Adrenal gland (tissue), 12 donors: ENCODE data around the gene APAF1. TPM values are rescaled to one million over a fixed set of nuclear protein-coding genes. Genes with fewer than 3 reads are reported as not detected.
"Not testable (repeated sequence)": the region's sequence is repeated elsewhere in the genome, so short reads cannot be mapped to it uniquely, and the experiment has no call there.

ENCODE experiments used
- DNase-seq, 7 donors: peaks; one replicate each; pipeline ENCODE4 v3.0.0-alpha.2; 2019 to 2020
- H3K27ac ChIP-seq, 5 donors: fragments of 200-600 bp; sonication (generic) in 4 of 5; 1 replicate in 3 of 5; 2 replicates in 2 of 5; pipeline versions ENCODE4 v1.5.1 to v1.8.0; 2016 to 2020; ENCODE audit warnings: mild to moderate bottlenecking in 1 of 5
- H3K27me3 ChIP-seq: fragments of 200-600 bp; 2 replicates; pipeline ENCODE4 v1.8.0; 2021
- H3K36me3 ChIP-seq, 2 donors: fragments of 200-600 bp; replicated peaks in 1 of 2; 1 replicate in 1 of 2; 2 replicates in 1 of 2; pipeline versions ENCODE4 v1.5.1 to v1.8.0; 2018 to 2022
- H3K4me1 ChIP-seq, 2 donors: fragments of 200-600 bp; replicated peaks in 1 of 2; 1 replicate in 1 of 2; 2 replicates in 1 of 2; pipeline versions ENCODE4 v1.5.1 to v1.8.0; 2018 to 2021
- H3K4me3 ChIP-seq, 4 donors: fragments of 200-600 bp; sonication (generic) in 3 of 4; one replicate each; pipeline ENCODE4 v1.5.1; 2016 to 2018
- H3K9me3 ChIP-seq, 3 donors: fragments of 200-600 bp; sonication (generic) in 1 of 3; replicated peaks in 1 of 3; 1 replicate in 2 of 3; 2 replicates in 1 of 3; pipeline versions ENCODE4 v1.5.1 to v1.8.0; 2016 to 2021
- POLR2A ChIP-seq, 2 donors: fragments of 450-650 bp; IDR thresholded peaks; one replicate each; pipeline ENCODE4 v1.6.1; 2017; ENCODE audit warnings: antibody characterized with exemption in 2 of 2, mild to moderate bottlenecking in 2 of 2, moderate library complexity in 1 of 2
- WGBS, 4 donors: extraction: QIAGEN DNeasy Blood & Tissue Kit in 2 of 4; methylation state at CpG; one replicate each; pipeline versions ENCODE4 v1.1.5 to v1.1.7; 2013 to 2017; 5-methylcytosine and 5-hydroxymethylcytosine counted together
- intact Hi-C, 2 donors: fragments of 100-400 bp; cut with DNase I; formaldehyde crosslinking; loops; one replicate each; pipeline versions ENCODE4 v1.14.1 to v1.15.0; 2022 to 2023
- polyA plus RNA-seq, 3 donors: library from polyadenylated mRNA; stranded (reverse); fragments of 200-250 nt in 2 of 3; fragments of 350-450 nt in 1 of 3; fragmentation: Illumina TruSeq in 1 of 3; extraction: RNeasy Lipid Tissue Mini Kit (QIAGEN cat#74804) in 1 of 3; gene quantifications; one replicate each; pipeline ENCODE4 v1.2.3, GENCODE V29; 2013 to 2014
- total RNA-seq, 9 donors: library from RNA; depleted of rRNA in 4 of 9; stranded (reverse); fragments of >200 nt in 4 of 9; fragments of 120-200 nt in 1 of 9; fragmentation: NEBNext Ultra II Directional in 1 of 9; extraction: Animal tissue kit (Norgen Biotek cat#: 25700) in 1 of 9; gene quantifications; one replicate each; pipeline versions ENCODE4 v1.1.0 to v1.2.4, GENCODE V29; 2013 to 2023
- TF ChIP-seq, protein P1 (sequence below), 6 experiments: fragments of 450-650 bp in 4 of 6; fragments of 200-600 bp in 2 of 6; sonication (generic) in 1 of 6; IDR thresholded peaks; 1 replicate in 5 of 6; 2 replicates in 1 of 6; pipeline versions ENCODE4 v1.5.1 to v1.8.0; 2016 to 2021; ENCODE audit warnings: antibody characterized with exemption in 6 of 6, mild to moderate bottlenecking in 2 of 6, moderate library complexity in 1 of 6
- donor health status: healthy with polysubstance abuse.
- donor health status: Bipolar disorder and iron deficiency.
- donor health status: DM: yes; HTN: yes; CAD: no.
- donor health status: DM: no; HTN: no; CAD: no.
- donor health status: DM: no; HTN: no; CAD: no.
- donor health status: DM: yes; HTN: yes; CAD: no.

The APAF1 gene
- total and polyA plus RNA-seq, 12 donors: 2.8 to 16.5 (median 7.4) TPM

DNA sequence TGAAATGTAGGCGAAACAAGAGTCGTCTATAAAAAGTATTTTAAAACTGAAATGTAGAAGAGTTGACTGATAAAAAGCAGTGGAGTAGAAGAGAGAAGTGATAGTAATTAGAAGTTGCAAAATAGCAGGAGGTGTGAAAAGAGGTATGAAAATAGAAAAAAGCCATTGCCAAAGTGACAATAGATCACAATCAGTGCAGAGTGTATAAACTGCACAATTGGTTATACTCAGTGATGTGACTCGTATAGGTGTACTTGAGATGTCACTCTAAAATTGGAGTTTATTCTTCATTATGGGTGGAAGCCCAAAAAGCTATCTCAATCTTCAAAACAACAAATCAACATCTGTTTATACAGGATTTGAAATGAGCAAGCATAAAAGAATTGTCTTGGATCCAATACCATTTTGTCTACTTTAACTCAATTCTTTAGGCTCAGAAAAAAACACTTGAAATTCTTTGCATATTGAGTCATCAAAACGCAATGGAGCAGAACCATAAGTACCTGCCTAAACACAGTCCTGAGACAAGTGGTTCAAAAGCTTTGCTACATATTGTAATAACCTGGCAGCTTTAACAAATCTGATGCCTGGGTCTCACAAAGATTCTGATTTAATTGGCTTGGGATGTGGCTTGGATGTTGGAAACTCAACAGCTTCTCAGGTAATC, 9.3 kb upstream of the APAF1 start:
- 69 to 83% (median 77%) methylated on average over 4 of the region's 4 CpGs for WGBS, 4 donors
- DNase-seq: no peak

DNA sequence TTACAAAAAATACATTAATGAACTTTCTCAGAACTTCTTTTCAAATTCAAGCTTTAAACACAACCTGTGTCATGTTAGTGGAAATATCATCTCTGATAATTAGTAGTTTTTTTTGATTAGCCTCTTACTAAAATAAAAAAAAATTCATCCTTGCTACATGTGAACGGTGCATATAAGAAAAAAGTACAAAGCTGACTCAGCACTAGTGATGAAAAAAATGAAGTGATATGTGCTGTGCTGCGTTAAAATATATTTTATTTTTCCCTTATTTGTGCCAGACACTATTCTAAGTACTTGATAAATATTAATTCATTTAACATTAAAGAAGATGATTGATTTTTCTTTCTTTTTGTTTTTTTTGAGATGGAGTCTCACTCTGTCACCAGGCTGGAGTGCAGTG, 8.0 kb upstream of the APAF1 start:
- intact Hi-C loops: no loop called here
- no peaks in the 10 kb centered on the region for H3K36me3 ChIP-seq
- H3K27ac ChIP-seq: no peak overlapping the region
- no peak overlapping the region for H3K4me3 ChIP-seq
- no peak for TF ChIP-seq POLR2A (IDR thresholded peaks at IDR 0.05)
- no peaks in the 10 kb centered on the region for H3K4me1 ChIP-seq
- DNase-seq: no peak
- no peaks in the 10 kb centered on the region for H3K9me3 ChIP-seq
- no peaks in the 10 kb centered on the region for H3K27me3 ChIP-seq
- 68 to 83% (median 77%) methylated on average over 2 of the region's 2 CpGs for WGBS, 4 donors

More for the DNA sequence above, 9.3 kb upstream of the APAF1 start:
- Histone ChIP-seq H3K9me3 (no peaks in the 10 kb centered on the region), H3K27me3 (no peaks in the 10 kb centered on the region), H3K27ac (no peak overlapping the region), H3K4me3 (no peak overlapping the region), H3K36me3 (no peaks in the 10 kb centered on the region), H3K4me1 (no peaks in the 10 kb centered on the region)
- TF ChIP-seq, protein P1, sequence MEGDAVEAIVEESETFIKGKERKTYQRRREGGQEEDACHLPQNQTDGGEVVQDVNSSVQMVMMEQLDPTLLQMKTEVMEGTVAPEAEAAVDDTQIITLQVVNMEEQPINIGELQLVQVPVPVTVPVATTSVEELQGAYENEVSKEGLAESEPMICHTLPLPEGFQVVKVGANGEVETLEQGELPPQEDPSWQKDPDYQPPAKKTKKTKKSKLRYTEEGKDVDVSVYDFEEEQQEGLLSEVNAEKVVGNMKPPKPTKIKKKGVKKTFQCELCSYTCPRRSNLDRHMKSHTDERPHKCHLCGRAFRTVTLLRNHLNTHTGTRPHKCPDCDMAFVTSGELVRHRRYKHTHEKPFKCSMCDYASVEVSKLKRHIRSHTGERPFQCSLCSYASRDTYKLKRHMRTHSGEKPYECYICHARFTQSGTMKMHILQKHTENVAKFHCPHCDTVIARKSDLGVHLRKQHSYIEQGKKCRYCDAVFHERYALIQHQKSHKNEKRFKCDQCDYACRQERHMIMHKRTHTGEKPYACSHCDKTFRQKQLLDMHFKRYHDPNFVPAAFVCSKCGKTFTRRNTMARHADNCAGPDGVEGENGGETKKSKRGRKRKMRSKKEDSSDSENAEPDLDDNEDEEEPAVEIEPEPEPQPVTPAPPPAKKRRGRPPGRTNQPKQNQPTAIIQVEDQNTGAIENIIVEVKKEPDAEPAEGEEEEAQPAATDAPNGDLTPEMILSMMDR (IDR thresholded peaks at IDR 0.05): no peak
- TF ChIP-seq POLR2A (IDR thresholded peaks at IDR 0.05): no peak
- intact Hi-C loops: no loop called here

DNA sequence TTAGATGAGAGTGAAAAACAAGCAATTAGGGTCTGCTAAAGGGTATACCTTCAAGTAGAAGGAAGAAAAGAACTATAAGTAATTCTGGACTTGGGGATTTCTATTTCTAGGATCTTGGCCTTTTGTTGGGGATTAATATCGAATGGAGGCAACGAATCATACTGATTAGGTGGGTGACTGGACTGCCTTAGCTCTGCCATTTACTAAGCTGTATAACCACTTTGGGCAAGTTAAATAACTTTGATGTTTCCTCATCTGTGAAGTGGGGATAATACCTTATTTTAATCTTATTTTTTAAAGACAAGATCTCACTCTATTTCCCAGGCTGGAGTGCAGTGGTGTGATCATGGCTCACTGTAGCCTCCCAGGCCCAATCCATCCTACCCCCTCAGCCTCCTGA, 7.1 kb upstream of the APAF1 start:
- Histone ChIP-seq H3K27me3 (no peaks in the 10 kb centered on the region), H3K27ac (no peak overlapping the region), H3K4me1 (peaks cover 0 to under 1% of the 10 kb centered on the region in 2 donors), H3K36me3 (no peaks in the 10 kb centered on the region), H3K4me3 (no peak overlapping the region), H3K9me3 (no peaks in the 10 kb centered on the region)
- no peak for DNase-seq
- WGBS, 4 donors: 87 to 98% (median 93%) methylated on average over 2 of the region's 2 CpGs
- TF ChIP-seq, protein P1 (IDR thresholded peaks at IDR 0.05): no peak
- TF ChIP-seq POLR2A (IDR thresholded peaks at IDR 0.05): no peak
- intact Hi-C loops: no loop called here

- no peaks in the 10 kb centered on the region for H3K9me3 ChIP-seq
- no peak for DNase-seq
- H3K4me1 ChIP-seq: peaks cover 0 to 10% of the 10 kb centered on the region in 2 donors
- no peak overlapping the region for H3K27ac ChIP-seq
- intact Hi-C loops: no loop called here
- TF ChIP-seq POLR2A (IDR thresholded peaks at IDR 0.05): no peak
- TF ChIP-seq, protein P1 (IDR thresholded peaks at IDR 0.05): no peak
- WGBS, 4 donors: 79 to 90% (median 81%) methylated on average over 3 of the region's 3 CpGs
- no peaks in the 10 kb centered on the region for H3K36me3 ChIP-seq
- H3K4me3 ChIP-seq: no peak overlapping the region
- no peaks in the 10 kb centered on the region for H3K27me3 ChIP-seq
These were observed 5.6 kb upstream of the APAF1 start for GRCh38 chr12:98639491-98639890.

GRCh38 chr12:98642801-98643200, 2.3 kb upstream of the APAF1 start:
- not testable (repeated sequence) for H3K27ac ChIP-seq, DNase-seq, H3K27me3 ChIP-seq, H3K36me3 ChIP-seq, H3K9me3 ChIP-seq, H3K4me3 ChIP-seq
- intact Hi-C loops: loop anchor here (10.0 kb wide), 1 partner anchor 48 kb away; the partner anchor contains the start of gene SLC25A3 (in 2 of the 2)
- 89 to 98% (median 93%) methylated on average over 5 of the region's 5 CpGs for WGBS, 4 donors
- peaks cover 10 to 12% of the 10 kb centered on the region in 2 donors for H3K4me1 ChIP-seq
